ENCODE measurements around the gene ZSCAN32.

The ZSCAN32 gene

GRCh38 chr16:3356118-3356517 is 44.7 kb downstream of the ZSCAN32 start:
- TF ChIP-seq SIN3A (IDR thresholded peaks at IDR 0.05; ENCODE audit: borderline replicate concordance, insufficient read depth, low read length), result no peak
- TF ChIP-seq TAF1 (IDR thresholded peaks at IDR 0.05; ENCODE audit: borderline replicate concordance, insufficient read depth, low read length), result no peak
- TF ChIP-seq FOXP2 (optimal IDR thresholded peaks at IDR 0.05; ENCODE audit: borderline replicate concordance, extremely low read depth, extremely low read length, insufficient read depth), result no peak
- TF ChIP-seq REST (IDR thresholded peaks at IDR 0.05; ENCODE audit: insufficient read depth in 1 of 2, low read depth in 2 of 2, low read length in 2 of 2), result no peak
- TF ChIP-seq POLR2AphosphoS5 (IDR thresholded peaks at IDR 0.05; ENCODE audit: low read depth, low read length), result no peak

- TF ChIP-seq REST (IDR thresholded peaks at IDR 0.05; ENCODE audit: insufficient read depth in 1 of 2, low read depth in 2 of 2, low read length in 2 of 2) (no peak), POLR2AphosphoS5 (IDR thresholded peaks at IDR 0.05; ENCODE audit: low read depth, low read length) (no peak), TAF1 (IDR thresholded peaks at IDR 0.05; ENCODE audit: borderline replicate concordance, insufficient read depth, low read length) (no peak), FOXP2 (optimal IDR thresholded peaks at IDR 0.05; ENCODE audit: borderline replicate concordance, extremely low read depth, extremely low read length, insufficient read depth) (no peak), SIN3A (IDR thresholded peaks at IDR 0.05; ENCODE audit: borderline replicate concordance, insufficient read depth, low read length) (no peak)
These were observed 45.2 kb downstream of the ZSCAN32 start, which contains the start of gene OR2C1 for GRCh38 chr16:3355589-3355988. Gene OR2C1, plus strand, starts transcription at chr16:3355889. Its CDS starts 52 bp downstream, at chr16:3355941.

- no peak for TF ChIP-seq TAF1 (IDR thresholded peaks at IDR 0.05; ENCODE audit: borderline replicate concordance, insufficient read depth, low read length)
- TF ChIP-seq REST (IDR thresholded peaks at IDR 0.05; ENCODE audit: insufficient read depth in 1 of 2, low read depth in 2 of 2, low read length in 2 of 2), result no peak
- TF ChIP-seq FOXP2 (optimal IDR thresholded peaks at IDR 0.05; ENCODE audit: borderline replicate concordance, extremely low read depth, extremely low read length, insufficient read depth), result no peak
- TF ChIP-seq SIN3A (IDR thresholded peaks at IDR 0.05; ENCODE audit: borderline replicate concordance, insufficient read depth, low read length), result no peak
- TF ChIP-seq POLR2AphosphoS5 (IDR thresholded peaks at IDR 0.05; ENCODE audit: low read depth, low read length), result no peak
These were observed 51.6 kb downstream of the ZSCAN32 start for GRCh38 chr16:3349175-3349574.

GRCh38 chr16:3348547-3349167 is 52.1 kb downstream of the ZSCAN32 start:
- TF ChIP-seq REST (IDR thresholded peaks at IDR 0.05; ENCODE audit: insufficient read depth in 1 of 2, low read depth in 2 of 2, low read length in 2 of 2) (no peak), SIN3A (IDR thresholded peaks at IDR 0.05; ENCODE audit: borderline replicate concordance, insufficient read depth, low read length) (no peak), TAF1 (IDR thresholded peaks at IDR 0.05; ENCODE audit: borderline replicate concordance, insufficient read depth, low read length) (no peak)

GRCh38 chr16:3347586-3347985 is 53.2 kb downstream of the ZSCAN32 start:
- no peak for TF ChIP-seq REST (IDR thresholded peaks at IDR 0.05; ENCODE audit: insufficient read depth in 1 of 2, low read depth in 2 of 2, low read length in 2 of 2)
- no peak for TF ChIP-seq FOXP2 (optimal IDR thresholded peaks at IDR 0.05; ENCODE audit: borderline replicate concordance, extremely low read depth, extremely low read length, insufficient read depth)

Data from PFSK-1 (cell line).